OCI-LY1 (cell line): ENCODE data around the gene BTC.
"Not testable (repeated sequence)": the region's sequence is repeated elsewhere in the genome, so short reads cannot be mapped to it uniquely, and the experiment has no call there.

Experiments used
- H2AFZ ChIP-seq: fragments of 200-600 bp; sonication (generic), shearing (Covaris generic); 2 replicates; pipeline ENCODE4 v1.6.0; 2014; ENCODE audit warnings: antibody characterized with exemption, mild to moderate bottlenecking, low read length
- H3F3A ChIP-seq: fragments of 200-600 bp; sonication (generic), shearing (Covaris generic); 2 replicates; pipeline ENCODE4 v1.6.0; 2014; ENCODE audit warnings: mild to moderate bottlenecking, antibody characterized with exemption, low read length, moderate library complexity; ENCODE audit not compliant: insufficient read depth
- H3K27ac ChIP-seq: fragments of 200-600 bp; sonication (generic); 2 replicates; pipeline ENCODE4 v1.5.1; 2014; ENCODE audit warnings: low read length, mixed run types, mild to moderate bottlenecking, low read depth; ENCODE audit not compliant: poor library complexity, severe bottlenecking
- H3K27me3 ChIP-seq: fragments of 200-600 bp; sonication (generic); 2 replicates; pipeline ENCODE4 v1.6.0; 2014; ENCODE audit warnings: antibody characterized with exemption, mild to moderate bottlenecking, low read length, moderate library complexity; ENCODE audit not compliant: insufficient read depth
- H3K36me3 ChIP-seq: fragments of 200-600 bp; sonication (generic); 2 replicates; pipeline ENCODE4 v1.6.1; 2014; ENCODE audit warnings: mild to moderate bottlenecking, antibody characterized with exemption, low read length, moderate library complexity, mixed read lengths; ENCODE audit not compliant: insufficient read depth
- H3K4me1 ChIP-seq: fragments of 200-600 bp; sonication (generic); 2 replicates; pipeline ENCODE4 v1.5.1; 2014; ENCODE audit warnings: mild to moderate bottlenecking, low read length, moderate library complexity; ENCODE audit not compliant: insufficient read depth, severe bottlenecking
- H3K4me2 ChIP-seq: fragments of 200-600 bp; sonication (generic), shearing (Covaris generic); 2 replicates; pipeline ENCODE4 v1.6.1; 2014; ENCODE audit warnings: low read length
- H3K4me3 ChIP-seq: fragments of 200-600 bp; sonication (generic); 2 replicates; pipeline ENCODE4 v1.5.1; 2014; ENCODE audit warnings: low read length, low read depth, mild to moderate bottlenecking, mixed read lengths; ENCODE audit not compliant: poor library complexity, severe bottlenecking
- H3K79me2 ChIP-seq: fragments of 200-600 bp; shearing (Covaris generic); 2 replicates; pipeline ENCODE4 v1.6.1; 2016; ENCODE audit warnings: mixed run types, low read length, mixed read lengths; ENCODE audit not compliant: insufficient read depth
- H3K9ac ChIP-seq: fragments of 200-600 bp; sonication (generic), shearing (Covaris generic); 2 replicates; pipeline ENCODE4 v1.6.1; 2014; ENCODE audit warnings: mild to moderate bottlenecking, low read length, mixed read lengths
- H3K9me2 ChIP-seq: fragments of 200-600 bp; sonication (generic), shearing (Covaris generic); 2 replicates; pipeline ENCODE4 v1.6.1; 2014; ENCODE audit warnings: low read depth, mild to moderate bottlenecking, low read length, mixed read lengths
- H3K9me3 ChIP-seq: fragments of 200-600 bp; shearing (Covaris generic); 2 replicates; pipeline ENCODE4 v1.6.1; 2014; ENCODE audit warnings: low read length, mixed read lengths
- H4K20me1 ChIP-seq: fragments of 200-600 bp; sonication (generic), shearing (Covaris generic); 2 replicates; pipeline ENCODE4 v1.6.0; 2016; ENCODE audit warnings: mild to moderate bottlenecking, low read length; ENCODE audit not compliant: insufficient read depth
- CTCF ChIP-seq: fragments of 200-600 bp; sonication (generic), shearing (Covaris generic); IDR thresholded peaks from 2 replicates; pipeline ENCODE4 v1.5.1; 2017; ENCODE audit warnings: mild to moderate bottlenecking, antibody characterized with exemption, low read length, moderate library complexity, mixed read lengths
- EZH2 ChIP-seq: fragments of 200-600 bp; sonication (generic), shearing (Covaris generic); IDR thresholded peaks from 2 replicates; pipeline ENCODE4 v1.8.0; 2017; ENCODE audit warnings: borderline replicate concordance, mixed run types, mild to moderate bottlenecking, antibody characterized with exemption, low read length, moderate library complexity, mixed read lengths

The BTC gene

GRCh38 chr4:74821541-74821940, 27.2 kb upstream of the BTC start:
- Histone ChIP-seq H3K9me2 (no peaks in the 10 kb centered on the region), H3K36me3 (no peaks in the 10 kb centered on the region), H3K79me2 (no peaks in the 10 kb centered on the region), H3K9ac (no peak overlapping the region), H3K4me2 (no peak overlapping the region), H4K20me1 (no peaks in the 10 kb centered on the region), H3K27me3 (no peaks in the 10 kb centered on the region), H3K4me3 (no peak overlapping the region), H3F3A (no peaks in the 10 kb centered on the region), H2AFZ (no peak overlapping the region), H3K4me1 (no peaks in the 10 kb centered on the region), H3K9me3 (no peaks in the 10 kb centered on the region), H3K27ac (no peak overlapping the region)
- no peak for TF ChIP-seq CTCF
- TF ChIP-seq EZH2 = no peak

GRCh38 chr4:74814052-74814451, 19.7 kb upstream of the BTC start:
- no peak overlapping the region for H3K4me2 ChIP-seq
- no peaks in the 10 kb centered on the region for H3K27me3 ChIP-seq
- no peak overlapping the region for H3K4me3 ChIP-seq
- no peaks in the 10 kb centered on the region for H3K79me2 ChIP-seq
- no peak overlapping the region for H2AFZ ChIP-seq
- H3F3A ChIP-seq = no peaks in the 10 kb centered on the region
- H3K36me3 ChIP-seq = no peaks in the 10 kb centered on the region
- no peak overlapping the region for H3K9ac ChIP-seq
- no peaks in the 10 kb centered on the region for H3K9me2 ChIP-seq
- TF ChIP-seq EZH2 (no peak), CTCF (no peak)
- H3K9me3 ChIP-seq = no peaks in the 10 kb centered on the region
- no peaks in the 10 kb centered on the region for H3K4me1 ChIP-seq
- H3K27ac ChIP-seq = no peak overlapping the region
- H4K20me1 ChIP-seq = no peaks in the 10 kb centered on the region

- not testable (repeated sequence) for H2AFZ ChIP-seq, H3K4me2 ChIP-seq, H4K20me1 ChIP-seq, H3K9me2 ChIP-seq, H3K4me1 ChIP-seq, H3K27ac ChIP-seq, H3K36me3 ChIP-seq, H3K9me3 ChIP-seq, H3F3A ChIP-seq, H3K9ac ChIP-seq, H3K4me3 ChIP-seq, H3K79me2 ChIP-seq, H3K27me3 ChIP-seq
These were observed 17.7 kb upstream of the BTC start for GRCh38 chr4:74812056-74812455.

GRCh38 chr4:74805601-74806000, 11.3 kb upstream of the BTC start:
- Histone ChIP-seq H3K79me2 (no peaks in the 10 kb centered on the region), H3K4me3 (no peak overlapping the region), H3F3A (no peaks in the 10 kb centered on the region), H3K4me2 (no peak overlapping the region), H3K27ac (no peak overlapping the region), H3K4me1 (no peaks in the 10 kb centered on the region), H2AFZ (no peak overlapping the region), H3K9me2 (no peaks in the 10 kb centered on the region), H4K20me1 (no peaks in the 10 kb centered on the region), H3K36me3 (no peaks in the 10 kb centered on the region), H3K9ac (no peak overlapping the region), H3K9me3 (no peaks in the 10 kb centered on the region), H3K27me3 (no peaks in the 10 kb centered on the region)
- TF ChIP-seq CTCF = no peak
- no peak for TF ChIP-seq EZH2
